Heart left ventricle (tissue), 16 donors: ENCODE results near the gene SLC25A47. TPM values are rescaled to one million over a fixed set of nuclear protein-coding genes. Genes with fewer than 3 reads are reported as not detected.

Experiments used
- ATAC-seq, 4 donors: fragments of 200-7000 bp; cut with Tn5 transposase; one replicate each; pipeline ENCODE4 v1.9.1; 2020 to 2022; ENCODE audit warnings: moderate library complexity in 4 of 4, mild to moderate bottlenecking in 3 of 4, moderate number of reproducible peaks in 1 of 4
- DNase-seq, 5 donors: peaks; one replicate each; pipeline ENCODE4 v3.0.0-alpha.2; 2020
- H3K27ac ChIP-seq, 12 donors: fragments of 200-600 bp; sonication (generic) in 4 of 12; one replicate each; pipeline versions ENCODE4 v1.5.0 to v1.8.0; 2016 to 2022; ENCODE audit warnings: mild to moderate bottlenecking in 2 of 12
- H3K27me3 ChIP-seq, 9 donors: fragments of 200-600 bp; sonication (generic) in 2 of 9; one replicate each; pipeline versions ENCODE4 v1.5.1 to v1.8.0; 2016 to 2022; ENCODE audit warnings: mild to moderate bottlenecking in 3 of 9
- H3K36me3 ChIP-seq, 9 donors: fragments of 200-600 bp; sonication (generic) in 2 of 9; one replicate each; pipeline versions ENCODE4 v1.5.0 to v1.8.0; 2018 to 2022; ENCODE audit warnings: mild to moderate bottlenecking in 2 of 9
- H3K4me1 ChIP-seq, 12 donors: fragments of 200-600 bp; sonication (generic) in 4 of 12; one replicate each; pipeline versions ENCODE4 v1.5.0 to v1.8.0; 2016 to 2022; ENCODE audit warnings: mild to moderate bottlenecking in 3 of 12
- H3K4me3 ChIP-seq, 12 donors: fragments of 200-600 bp; sonication (generic) in 4 of 12; one replicate each; pipeline versions ENCODE4 v1.5.0 to v1.8.0; 2017 to 2022; ENCODE audit warnings: mild to moderate bottlenecking in 9 of 12, moderate library complexity in 4 of 12
- H3K9me3 ChIP-seq, 12 donors: fragments of 200-600 bp; sonication (generic) in 4 of 12; one replicate each; pipeline versions ENCODE4 v1.5.0 to v1.8.0; 2016 to 2022; ENCODE audit warnings: mild to moderate bottlenecking in 1 of 12
- CTCF ChIP-seq, 12 donors: fragments of 200-600 bp; sonication (generic) in 4 of 12; IDR thresholded peaks; one replicate each; pipeline versions ENCODE4 v1.5.0 to v1.8.0; 2018 to 2022; ENCODE audit warnings: antibody characterized with exemption in 12 of 12, mild to moderate bottlenecking in 5 of 12
- POLR2A ChIP-seq, 2 donors: fragments of 450-650 bp; IDR thresholded peaks; one replicate each; pipeline ENCODE4 v1.6.1; 2017; ENCODE audit warnings: antibody characterized with exemption in 2 of 2, mild to moderate bottlenecking in 2 of 2, moderate library complexity in 2 of 2
- WGBS, 4 donors: extraction: QIAGEN DNeasy Blood & Tissue Kit in 2 of 4; methylation state at CpG; one replicate each; pipeline versions ENCODE4 v1.1.5 to v1.1.7; 2013 to 2018; 5-methylcytosine and 5-hydroxymethylcytosine counted together
- intact Hi-C, 10 donors: fragments of 100-400 bp; cut with DNase I; formaldehyde crosslinking; loops; one replicate each; pipeline versions ENCODE4 v1.11.1 to v1.14.2; 2022
- long read RNA-seq, 3 donors: library from polyadenylated mRNA; unstranded; transcript quantifications; one replicate each; pipeline ENCODE4 v2.0.0, GENCODE V29; 2020 to 2021
- polyA plus RNA-seq, 2 donors: library from polyadenylated mRNA; stranded (reverse); fragments of 200-250 nt; gene quantifications; one replicate each; pipeline ENCODE4 v1.2.3, GENCODE V29; 2013
- total RNA-seq, 9 donors: library from RNA; depleted of rRNA in 2 of 9; stranded (reverse); fragments of >200 nt in 2 of 9; fragmentation: NEBNext Ultra II Directional in 3 of 9; extraction: Animal tissue kit (Norgen Biotek cat#: 25700) in 3 of 9; gene quantifications; one replicate each; pipeline versions ENCODE4 v1.1.0 to v1.2.4, GENCODE V29; 2016 to 2023
- donor health status: ischemic (EF 13 %, LVEDD 7.1; RV severe dilation, severe dysfunction).
- donor health status: healthy with polysubstance abuse.
- donor health status: DM: no; HTN: yes; CAD: no.
- donor health status: DM: no; HTN: no; CAD: no.
- donor health status: ischemic (EF 25% LVEDD 6.9; RV normal size, moderate dysfunction).
- donor health status: ischemic (EF 25% LVEDD 5.7; RV mildly dilated, moderate dysfunction).
- donor health status: healthy.
- donor health status: DM: yes; HTN: yes; CAD: no.
- donor health status: ischemic (EF 35%, LVEDD 5.7; RV mildly dilated, moderate dysfunction).
- donor health status: nonischemic (EF 11% LVEDD 7.7; RV severe dilation, severe dysfunction).
- donor health status: DM: yes; HTN: yes; CAD: no.
- donor health status: PGD.
- donor health status: ischemic (EF 29% LVEDD 5.4; RV normal size, mild dysfunction).
- donor health status: nonischemic (EF 23%, LVEDD 6.1; RV moderate dilation, normal function).

SLC25A47 gene
- total RNA-seq (not detected), polyA plus RNA-seq (not detected)
- long read RNA-seq, donor 1, result 0 reads
- long read RNA-seq, donor 2, result 0 reads
- long read RNA-seq, donor 3, result 0 reads

- no peak within 1 kb of the TSS for H3K27ac ChIP-seq
- 91 to 94% (median 92%) methylated on average over 10 to 16 of the region's 16 CpGs for WGBS, 4 donors
- no peak within 1 kb of the TSS for H3K4me3 ChIP-seq
- peaks cover 0 to 10% (median 3%) of the 10 kb centered on the region in 12 donors for H3K4me1 ChIP-seq
- H3K36me3 ChIP-seq, result no peaks in the 10 kb centered on the region
- no peak for TF ChIP-seq CTCF (IDR thresholded peaks at IDR 0.05)
- TF ChIP-seq POLR2A (IDR thresholded peaks at IDR 0.05), result no peak
- peak in 2 of 5 donors; percentile 15 to 46 for DNase-seq
- intact Hi-C loops, result no loop called here
- no peak for ATAC-seq
- no peaks in the 10 kb centered on the region for H3K9me3 ChIP-seq
- no peaks in the 10 kb centered on the region for H3K27me3 ChIP-seq
Measured at GRCh38 chr14:100323121-100323941, at the start of gene SLC25A47. SLC25A47 (plus strand) TSS chr14:100323339; CDS start chr14:100323415, 76 bp downstream.

- ATAC-seq (no peak), DNase-seq (no peak)
- WGBS, 4 donors, result 92 to 96% (median 94%) methylated on average over 4 of the region's 4 CpGs
- Histone ChIP-seq H3K27ac (no peak overlapping the region), H3K4me3 (no peak overlapping the region), H3K9me3 (no peaks in the 10 kb centered on the region), H3K36me3 (peaks cover 0 to 37% (median 17%) of the 10 kb centered on the region in 9 donors), H3K27me3 (no peaks in the 10 kb centered on the region), H3K4me1 (peaks cover 0 to 31% (median 14%) of the 10 kb centered on the region in 12 donors)
- TF ChIP-seq POLR2A (IDR thresholded peaks at IDR 0.05), result no peak
- no peak for TF ChIP-seq CTCF (IDR thresholded peaks at IDR 0.05)
- intact Hi-C loops, result no loop called here
Measured at GRCh38 chr14:100274250-100274649, 48.9 kb upstream of the SLC25A47 start.

GRCh38 chr14:100275214-100275613 lies 47.9 kb upstream of the SLC25A47 start:
- WGBS, 4 donors, result 73 to 78% (median 76%) methylated on average over 7 of the region's 7 CpGs
- TF ChIP-seq POLR2A (IDR thresholded peaks at IDR 0.05) (no peak), CTCF (IDR thresholded peaks at IDR 0.05) (no peak)
- Histone ChIP-seq H3K36me3 (peaks cover 0 to 43% (median 17%) of the 10 kb centered on the region in 9 donors), H3K27me3 (no peaks in the 10 kb centered on the region), H3K9me3 (no peaks in the 10 kb centered on the region), H3K4me1 (peaks cover 0 to 33% (median 16%) of the 10 kb centered on the region in 12 donors), H3K27ac (no peak overlapping the region), H3K4me3 (no peak overlapping the region)
- no peak for ATAC-seq
- no peak for DNase-seq
- intact Hi-C loops, result no loop called here

- no peak for TF ChIP-seq POLR2A (IDR thresholded peaks at IDR 0.05)
- peak in 3 of 12 donors; percentile 11 to 26 (median 13) for TF ChIP-seq CTCF (IDR thresholded peaks at IDR 0.05)
- intact Hi-C loops, result no loop called here
Measured at GRCh38 chr14:100278702-100279101, 44.4 kb upstream of the SLC25A47 start.

More at GRCh38 chr14:100278702-100279101, 44.4 kb upstream of the SLC25A47 start:
- Histone ChIP-seq H3K4me1 (peaks cover 0 to 40% (median 17%) of the 10 kb centered on the region in 12 donors), H3K36me3 (peaks cover 0 to 48% (median 25%) of the 10 kb centered on the region in 9 donors), H3K27me3 (no peaks in the 10 kb centered on the region), H3K9me3 (no peaks in the 10 kb centered on the region), H3K27ac (no peak overlapping the region), H3K4me3 (no peak overlapping the region)
- ATAC-seq, result peak in 2 of 4 donors; percentile 23
- WGBS, 4 donors, result 72 to 77% (median 75%) methylated on average over 8 of the region's 8 CpGs
- no peak for DNase-seq
